ENCODE data around the gene DRD5.
"Not testable (repeated sequence)": the region's sequence is repeated elsewhere in the genome, so short reads cannot be mapped to it uniquely, and the experiment has no call there.

The DRD5 gene

GRCh38 chr4:9781343-9782135 lies at the start of gene DRD5:
TSS of gene DRD5 (plus strand) at chr4:9781634. CDS start at chr4:9782030, 396 bp downstream.
- Histone ChIP-seq H3K27me3 (replicated peaks; ENCODE audit: control insufficient read depth, insufficient read depth, low read length) (peaks cover 17% of the 10 kb centered on the region), H3K9ac (ENCODE audit: low read length) (no peak within 1 kb of the TSS), H3K4me1 (ENCODE audit: control insufficient read depth, insufficient read depth, low read length) (no peaks in the 10 kb centered on the region), H3K9me3 (ENCODE audit: control insufficient read depth, low read length) (no peaks in the 10 kb centered on the region), H3K4me3 (ENCODE audit: low read length) (no peak within 1 kb of the TSS), H3K36me3 (ENCODE audit: control insufficient read depth, insufficient read depth, low read length, severe bottlenecking) (no peaks in the 10 kb centered on the region)
- no peak for DNase-seq (ENCODE audit: low read depth)

GRCh38 chr4:9732256-9732655 lies 49.2 kb upstream of the DRD5 start:
- H3K36me3 ChIP-seq (ENCODE audit: control insufficient read depth, insufficient read depth, low read length, severe bottlenecking); H3K4me1 ChIP-seq (ENCODE audit: control insufficient read depth, insufficient read depth, low read length); H3K9ac ChIP-seq (ENCODE audit: low read length); H3K9me3 ChIP-seq (ENCODE audit: control insufficient read depth, low read length); DNase-seq (ENCODE audit: low read depth); H3K4me3 ChIP-seq (ENCODE audit: low read length); H3K27me3 ChIP-seq (replicated peaks; ENCODE audit: control insufficient read depth, insufficient read depth, low read length): not testable (repeated sequence)

GRCh38 chr4:9735515-9735914 lies 45.9 kb upstream of the DRD5 start:
- Histone ChIP-seq H3K9me3 (ENCODE audit: control insufficient read depth, low read length) (no peaks in the 10 kb centered on the region), H3K27me3 (replicated peaks; ENCODE audit: control insufficient read depth, insufficient read depth, low read length) (no peaks in the 10 kb centered on the region), H3K4me3 (ENCODE audit: low read length) (no peak overlapping the region), H3K36me3 (ENCODE audit: control insufficient read depth, insufficient read depth, low read length, severe bottlenecking) (no peaks in the 10 kb centered on the region), H3K9ac (ENCODE audit: low read length) (no peak overlapping the region), H3K4me1 (ENCODE audit: control insufficient read depth, insufficient read depth, low read length) (no peaks in the 10 kb centered on the region)
- DNase-seq (ENCODE audit: low read depth) = no peak

GRCh38 chr4:9737280-9737679 lies 44.2 kb upstream of the DRD5 start:
- not testable (repeated sequence) for H3K9ac ChIP-seq (ENCODE audit: low read length); H3K36me3 ChIP-seq (ENCODE audit: control insufficient read depth, insufficient read depth, low read length, severe bottlenecking); DNase-seq (ENCODE audit: low read depth); H3K27me3 ChIP-seq (replicated peaks; ENCODE audit: control insufficient read depth, insufficient read depth, low read length); H3K9me3 ChIP-seq (ENCODE audit: control insufficient read depth, low read length); H3K4me1 ChIP-seq (ENCODE audit: control insufficient read depth, insufficient read depth, low read length); H3K4me3 ChIP-seq (ENCODE audit: low read length)

- not testable (repeated sequence) for H3K9ac ChIP-seq (ENCODE audit: low read length); H3K27me3 ChIP-seq (replicated peaks; ENCODE audit: control insufficient read depth, insufficient read depth, low read length); H3K4me3 ChIP-seq (ENCODE audit: low read length); H3K4me1 ChIP-seq (ENCODE audit: control insufficient read depth, insufficient read depth, low read length); DNase-seq (ENCODE audit: low read depth); H3K36me3 ChIP-seq (ENCODE audit: control insufficient read depth, insufficient read depth, low read length, severe bottlenecking); H3K9me3 ChIP-seq (ENCODE audit: control insufficient read depth, low read length)
Observed at GRCh38 chr4:9743789-9744188, 37.6 kb upstream of the DRD5 start.

GRCh38 chr4:9745782-9746181 lies 35.7 kb upstream of the DRD5 start:
- Histone ChIP-seq H3K4me1 (ENCODE audit: control insufficient read depth, insufficient read depth, low read length) (no peaks in the 10 kb centered on the region), H3K9ac (ENCODE audit: low read length) (no peak overlapping the region), H3K27me3 (replicated peaks; ENCODE audit: control insufficient read depth, insufficient read depth, low read length) (no peaks in the 10 kb centered on the region), H3K4me3 (ENCODE audit: low read length) (no peak overlapping the region), H3K9me3 (ENCODE audit: control insufficient read depth, low read length) (no peaks in the 10 kb centered on the region), H3K36me3 (ENCODE audit: control insufficient read depth, insufficient read depth, low read length, severe bottlenecking) (no peaks in the 10 kb centered on the region)
- DNase-seq (ENCODE audit: low read depth) = no peak

GRCh38 chr4:9758641-9759317 lies 22.7 kb upstream of the DRD5 start:
- Histone ChIP-seq H3K4me3 (ENCODE audit: low read length) (no peak overlapping the region), H3K9ac (ENCODE audit: low read length) (no peak overlapping the region), H3K36me3 (ENCODE audit: control insufficient read depth, insufficient read depth, low read length, severe bottlenecking) (no peaks in the 10 kb centered on the region), H3K9me3 (ENCODE audit: control insufficient read depth, low read length) (no peaks in the 10 kb centered on the region), H3K4me1 (ENCODE audit: control insufficient read depth, insufficient read depth, low read length) (no peaks in the 10 kb centered on the region), H3K27me3 (replicated peaks; ENCODE audit: control insufficient read depth, insufficient read depth, low read length) (peaks cover 19% of the 10 kb centered on the region)
- no peak for DNase-seq (ENCODE audit: low read depth)

GRCh38 chr4:9762823-9763475 lies 18.5 kb upstream of the DRD5 start:
- H3K36me3 ChIP-seq (ENCODE audit: control insufficient read depth, insufficient read depth, low read length, severe bottlenecking) = no peaks in the 10 kb centered on the region
- H3K4me1 ChIP-seq (ENCODE audit: control insufficient read depth, insufficient read depth, low read length) = no peaks in the 10 kb centered on the region
- H3K9me3 ChIP-seq (ENCODE audit: control insufficient read depth, low read length) = no peaks in the 10 kb centered on the region
- DNase-seq (ENCODE audit: low read depth) = peak; percentile 64
- peaks cover 41% of the 10 kb centered on the region for H3K27me3 ChIP-seq (replicated peaks; ENCODE audit: control insufficient read depth, insufficient read depth, low read length)
- no peak overlapping the region for H3K9ac ChIP-seq (ENCODE audit: low read length)
- H3K4me3 ChIP-seq (ENCODE audit: low read length) = no peak overlapping the region

- DNase-seq (ENCODE audit: low read depth) = no peak
Observed at GRCh38 chr4:9764155-9764696, 17.2 kb upstream of the DRD5 start.

GRCh38 chr4:9765091-9765490 lies 16.3 kb upstream of the DRD5 start:
- Histone ChIP-seq H3K27me3 (replicated peaks; ENCODE audit: control insufficient read depth, insufficient read depth, low read length) (peaks cover 39% of the 10 kb centered on the region), H3K4me1 (ENCODE audit: control insufficient read depth, insufficient read depth, low read length) (no peaks in the 10 kb centered on the region), H3K4me3 (ENCODE audit: low read length) (no peak overlapping the region), H3K9me3 (ENCODE audit: control insufficient read depth, low read length) (no peaks in the 10 kb centered on the region), H3K36me3 (ENCODE audit: control insufficient read depth, insufficient read depth, low read length, severe bottlenecking) (no peaks in the 10 kb centered on the region), H3K9ac (ENCODE audit: low read length) (no peak overlapping the region)
- DNase-seq (ENCODE audit: low read depth) = no peak

More at GRCh38 chr4:9764155-9764696, 17.2 kb upstream of the DRD5 start:
- Histone ChIP-seq H3K4me3 (ENCODE audit: low read length) (no peak overlapping the region), H3K4me1 (ENCODE audit: control insufficient read depth, insufficient read depth, low read length) (no peaks in the 10 kb centered on the region), H3K9ac (ENCODE audit: low read length) (no peak overlapping the region), H3K36me3 (ENCODE audit: control insufficient read depth, insufficient read depth, low read length, severe bottlenecking) (no peaks in the 10 kb centered on the region), H3K27me3 (replicated peaks; ENCODE audit: control insufficient read depth, insufficient read depth, low read length) (peaks cover 39% of the 10 kb centered on the region), H3K9me3 (ENCODE audit: control insufficient read depth, low read length) (no peaks in the 10 kb centered on the region)

GRCh38 chr4:9769321-9769720 lies 12.1 kb upstream of the DRD5 start:
- Histone ChIP-seq H3K4me1 (ENCODE audit: control insufficient read depth, insufficient read depth, low read length) (no peaks in the 10 kb centered on the region), H3K9ac (ENCODE audit: low read length) (no peak overlapping the region), H3K36me3 (ENCODE audit: control insufficient read depth, insufficient read depth, low read length, severe bottlenecking) (no peaks in the 10 kb centered on the region), H3K9me3 (ENCODE audit: control insufficient read depth, low read length) (no peaks in the 10 kb centered on the region), H3K4me3 (ENCODE audit: low read length) (no peak overlapping the region), H3K27me3 (replicated peaks; ENCODE audit: control insufficient read depth, insufficient read depth, low read length) (peaks cover 38% of the 10 kb centered on the region)
- no peak for DNase-seq (ENCODE audit: low read depth)

Data from adipocyte (in vitro differentiated cells).